Measurements from ENCODE around the gene GNPDA1.

GNPDA1 gene

DNA sequence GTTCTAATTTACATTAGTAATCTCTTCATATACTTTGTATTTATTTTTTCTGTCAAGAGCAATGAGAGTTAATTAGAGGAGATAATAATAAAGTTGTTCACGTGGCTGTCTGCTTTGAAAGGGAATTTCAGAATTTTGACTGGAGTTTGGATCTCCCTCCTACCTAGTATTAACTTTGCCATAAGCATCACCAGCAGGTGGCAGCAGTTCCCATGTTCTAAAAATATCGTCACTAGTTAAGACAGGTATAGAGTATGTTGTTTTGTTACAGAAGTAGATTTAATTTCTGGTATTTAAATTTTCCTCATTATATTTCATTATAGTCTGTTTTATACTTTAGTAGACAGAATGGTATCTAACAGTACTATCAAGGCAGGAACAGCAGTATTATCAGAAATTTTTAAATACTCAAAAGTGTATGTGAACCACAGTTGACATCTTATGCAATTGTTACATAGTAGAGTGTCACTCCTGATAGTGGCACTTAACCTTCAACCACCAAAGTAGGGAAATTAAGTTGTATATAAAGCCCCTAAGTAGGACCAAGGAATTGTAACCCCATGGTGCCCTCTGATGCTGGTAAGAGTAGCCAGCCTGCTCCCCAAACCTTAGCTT is 20.4 kb downstream of the GNPDA1 start:
- DNase-seq (ENCODE audit: low spot score) = peak; percentile 74

DNA sequence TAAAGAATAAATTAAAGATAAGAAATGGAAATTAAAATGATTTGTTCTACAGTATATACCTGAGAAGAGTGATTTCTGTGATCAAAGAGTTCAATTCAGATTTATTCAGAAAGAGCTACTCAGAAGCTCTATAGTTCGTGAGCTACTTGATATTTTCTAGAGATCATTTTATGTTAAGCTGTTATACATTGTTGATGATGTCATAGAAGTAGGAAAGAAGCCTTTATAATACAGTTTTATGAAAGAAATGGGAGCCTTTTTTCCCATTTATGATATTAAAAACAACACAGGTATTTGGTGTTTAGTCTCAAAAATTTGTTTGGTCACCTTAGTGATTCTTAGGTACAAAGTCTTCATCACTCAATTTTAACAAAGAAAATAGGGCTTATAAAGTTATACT is 23.1 kb downstream of the GNPDA1 start:
- DNase-seq (ENCODE audit: low spot score) = no peak

- no peak for DNase-seq (ENCODE audit: low spot score)
Observed at GRCh38 chr5:141986072-141986471, 26.8 kb downstream of the GNPDA1 start.

- no peak for DNase-seq (ENCODE audit: low spot score)
Observed at GRCh38 chr5:141982626-141983025, 30.2 kb downstream of the GNPDA1 start.

- no peak for DNase-seq (ENCODE audit: low spot score)
Observed at GRCh38 chr5:141978389-141978788, 34.4 kb downstream of the GNPDA1 start.

DNA sequence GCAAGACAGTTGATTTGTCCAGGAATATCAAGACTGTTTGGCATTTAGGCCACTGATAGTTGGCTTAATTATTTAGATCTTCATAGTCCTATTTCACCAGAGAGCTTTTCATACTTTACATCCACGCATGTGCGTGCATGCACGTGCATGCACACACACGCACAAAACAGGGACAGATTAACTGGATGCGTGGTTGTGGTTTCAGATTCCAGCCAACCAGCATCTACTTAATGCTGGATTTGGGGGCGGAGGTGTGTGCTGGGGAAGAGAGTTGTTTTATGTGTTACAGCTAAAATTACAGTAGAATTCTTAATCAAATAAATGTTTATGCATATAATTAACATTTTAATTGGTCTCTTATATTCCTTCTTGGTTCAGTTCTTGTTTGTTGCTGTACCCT is 36.7 kb downstream of the GNPDA1 start:
- no peak for DNase-seq (ENCODE audit: low spot score)

- DNase-seq (ENCODE audit: low spot score) = no peak
Observed at GRCh38 chr5:141973871-141974595, 38.8 kb downstream of the GNPDA1 start.

DNA sequence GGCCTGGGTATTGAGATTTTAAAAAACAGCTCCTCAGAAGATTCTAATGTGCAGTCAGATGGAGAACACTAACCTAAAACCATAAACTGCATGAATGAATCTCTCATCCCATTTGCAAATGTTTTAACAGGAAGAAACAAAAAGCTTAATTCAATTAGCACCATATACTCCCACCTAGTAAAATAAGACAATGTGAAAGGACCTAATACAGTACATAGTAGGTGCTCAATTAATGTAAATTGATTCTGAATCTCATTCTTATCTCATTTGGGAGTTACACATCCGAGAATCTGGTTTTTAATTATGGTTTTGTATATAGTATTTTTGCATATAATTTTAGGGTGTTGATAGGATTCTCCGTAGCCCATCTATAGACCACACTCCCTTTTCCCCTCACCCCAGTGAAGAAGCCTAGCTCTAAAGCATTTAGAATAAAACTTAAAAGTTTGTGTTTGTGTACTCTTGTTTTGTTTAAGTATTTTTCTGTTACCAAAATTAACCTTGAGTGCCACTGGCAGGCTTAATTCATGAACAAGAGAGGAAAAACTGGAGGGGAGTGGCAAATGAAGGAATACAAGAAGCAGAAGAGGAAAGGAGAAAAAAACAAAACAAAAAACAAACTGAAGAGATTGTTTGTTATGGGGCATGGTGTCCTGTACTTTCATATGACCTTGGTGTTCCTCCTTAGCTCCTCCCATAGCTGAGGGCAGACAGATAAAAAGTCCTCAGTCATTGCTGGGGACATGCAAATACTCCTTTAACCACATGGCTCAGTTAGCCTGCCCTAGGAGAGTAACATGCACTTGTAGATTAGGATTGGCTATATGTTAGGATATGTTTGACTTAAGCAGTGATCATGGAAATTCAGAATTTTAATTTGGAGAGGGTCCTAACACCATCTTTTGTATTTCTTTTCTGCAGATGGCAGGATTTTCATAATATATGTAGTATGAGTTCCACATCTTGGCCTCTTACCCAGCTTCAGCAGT is 42.8 kb downstream of the GNPDA1 start:
- DNase-seq (ENCODE audit: low spot score) = no peak

DNA sequence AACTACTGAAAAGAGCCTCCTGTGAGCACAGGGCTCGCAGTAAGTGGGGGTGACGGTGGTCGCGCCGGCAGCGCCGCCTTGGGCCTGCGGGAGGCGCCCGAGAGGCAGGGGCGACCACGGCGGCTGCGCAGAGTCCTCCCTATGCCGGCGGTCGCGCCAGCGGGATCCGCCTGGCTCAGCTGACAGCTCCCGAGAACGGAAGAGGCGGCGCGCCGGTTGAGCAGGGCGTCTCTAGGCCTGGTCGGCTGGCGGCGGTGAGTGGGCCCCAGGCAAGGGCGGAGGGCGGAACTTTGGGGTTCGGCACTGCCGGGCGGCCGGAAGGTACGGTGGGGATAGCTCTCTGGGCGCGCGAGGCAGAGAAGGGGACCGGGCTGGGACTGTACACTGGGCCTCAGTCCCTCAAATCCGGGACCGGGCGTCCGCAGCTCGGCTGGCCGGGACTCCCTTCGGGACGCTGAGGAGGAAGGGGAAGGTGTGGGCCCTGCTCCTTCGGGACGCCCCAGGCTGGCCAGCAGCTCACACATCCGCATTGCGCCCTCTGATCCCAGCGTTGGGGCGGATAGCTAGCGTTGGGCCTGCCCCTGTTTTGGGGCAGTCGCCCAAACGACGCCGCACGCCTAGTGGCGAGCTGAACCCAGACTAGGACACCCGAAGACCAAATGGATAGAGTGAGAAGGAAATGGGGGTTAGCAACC is 43.8 kb downstream of the GNPDA1 start, which contains the start of gene RNF14:
RNF14 (plus strand) TSS at position 192 of the 695 bp plus-strand sequence. CDS start 4,484 bp downstream, outside the sequence.
- DNase-seq (ENCODE audit: low spot score) = peak; percentile 95

DNA sequence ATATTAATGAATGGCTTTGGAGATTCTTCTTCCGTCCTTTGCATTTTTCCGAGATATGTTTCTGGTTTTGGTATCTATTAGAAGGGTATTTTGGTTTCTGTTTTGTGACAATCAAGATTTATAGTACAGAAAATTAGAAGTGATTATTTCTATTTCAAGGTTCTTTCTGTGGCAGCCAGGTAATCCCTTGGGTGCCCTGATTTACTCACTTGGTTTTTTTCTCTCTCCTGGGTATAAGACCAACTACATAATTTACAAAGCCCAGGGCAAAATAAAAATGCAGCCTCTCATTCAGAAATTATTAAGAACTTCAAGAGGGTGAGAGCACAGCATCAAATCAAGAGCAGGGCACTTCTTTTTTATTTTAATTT is 45.9 kb downstream of the GNPDA1 start:
- DNase-seq (ENCODE audit: low spot score) = no peak

DNA sequence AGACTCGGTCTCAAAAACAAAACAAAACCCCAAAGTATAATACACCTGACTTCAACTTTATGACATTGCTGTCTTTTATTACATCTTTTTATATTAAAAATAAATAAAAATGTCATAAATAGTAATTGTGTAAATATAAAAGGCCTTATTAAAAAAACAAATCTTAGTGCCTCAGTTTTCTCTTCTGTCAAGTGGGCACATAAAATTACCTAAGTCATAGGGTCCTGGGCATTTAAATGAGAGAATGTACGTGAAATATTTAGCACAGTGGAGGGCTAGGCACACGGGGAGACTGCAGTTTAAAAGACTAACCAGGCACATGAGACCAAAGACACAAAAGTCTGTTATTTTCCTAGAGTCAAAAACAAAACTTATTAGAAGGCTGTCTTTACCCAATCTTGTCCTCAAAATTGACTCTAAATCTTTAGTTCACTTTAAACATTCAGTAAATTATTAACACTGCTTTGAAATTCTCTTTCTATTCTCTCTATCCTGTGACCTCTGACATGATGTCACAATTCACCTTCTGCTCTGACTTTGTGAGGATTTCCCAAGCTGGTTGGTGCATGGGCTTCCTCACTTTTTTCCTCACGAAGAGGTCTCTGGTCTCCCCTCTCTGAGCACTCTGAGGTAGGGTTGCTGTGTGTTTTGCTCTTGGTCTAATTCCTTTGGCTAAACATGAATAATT is 46.4 kb downstream of the GNPDA1 start:
- no peak for DNase-seq (ENCODE audit: low spot score)

DNA sequence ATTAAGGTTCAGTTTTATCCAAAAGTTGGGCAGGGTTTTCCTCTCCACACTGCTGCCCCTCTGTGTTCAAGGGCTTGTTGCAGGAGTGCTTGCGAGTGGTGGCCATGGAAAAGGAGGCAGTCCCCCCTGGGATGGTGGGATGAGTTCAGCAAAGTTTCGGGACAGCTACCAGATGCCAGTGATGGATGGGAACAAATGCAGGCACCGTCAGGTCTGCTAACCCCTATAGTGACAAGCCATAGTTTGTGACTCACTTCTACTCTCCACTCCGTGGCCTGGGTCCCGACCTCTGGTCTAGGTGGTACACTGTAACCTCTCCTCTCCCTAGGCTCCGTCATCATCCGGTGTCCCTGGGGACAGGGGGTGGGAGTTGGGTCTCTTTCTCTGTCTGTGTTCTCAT is 47.8 kb downstream of the GNPDA1 start:
- DNase-seq (ENCODE audit: low spot score) = no peak

DNA sequence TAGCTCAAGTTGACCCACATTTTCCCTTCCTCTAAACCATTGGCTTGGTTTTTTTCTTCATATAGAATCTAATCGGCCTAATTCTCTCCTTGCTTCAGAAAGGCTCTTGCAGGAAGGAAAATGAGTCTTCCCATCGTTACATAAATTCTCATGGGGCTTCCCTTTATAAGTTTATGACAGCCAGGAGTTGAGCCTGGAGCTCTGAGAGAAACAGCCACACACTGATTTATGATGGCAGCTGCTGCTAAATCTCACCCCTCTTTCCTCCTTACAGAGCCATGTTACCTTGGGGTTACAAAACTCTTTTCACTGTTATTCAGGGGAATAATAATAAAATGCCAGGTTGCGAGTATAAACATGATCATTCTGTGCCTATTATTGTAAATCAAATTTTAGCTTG is 49.1 kb downstream of the GNPDA1 start:
- DNase-seq (ENCODE audit: low spot score) = no peak

GRCh38 chr5:141961466-141961865 is 51.4 kb downstream of the GNPDA1 start:
- no peak for DNase-seq (ENCODE audit: low spot score)

- DNase-seq (ENCODE audit: low spot score) = peak; percentile 93
Observed at GRCh38 chr5:141960449-141961323, 52.1 kb downstream of the GNPDA1 start.

GRCh38 chr5:141960018-141960417 is 52.8 kb downstream of the GNPDA1 start:
- peak; percentile 18 for DNase-seq (ENCODE audit: low spot score)

DNA sequence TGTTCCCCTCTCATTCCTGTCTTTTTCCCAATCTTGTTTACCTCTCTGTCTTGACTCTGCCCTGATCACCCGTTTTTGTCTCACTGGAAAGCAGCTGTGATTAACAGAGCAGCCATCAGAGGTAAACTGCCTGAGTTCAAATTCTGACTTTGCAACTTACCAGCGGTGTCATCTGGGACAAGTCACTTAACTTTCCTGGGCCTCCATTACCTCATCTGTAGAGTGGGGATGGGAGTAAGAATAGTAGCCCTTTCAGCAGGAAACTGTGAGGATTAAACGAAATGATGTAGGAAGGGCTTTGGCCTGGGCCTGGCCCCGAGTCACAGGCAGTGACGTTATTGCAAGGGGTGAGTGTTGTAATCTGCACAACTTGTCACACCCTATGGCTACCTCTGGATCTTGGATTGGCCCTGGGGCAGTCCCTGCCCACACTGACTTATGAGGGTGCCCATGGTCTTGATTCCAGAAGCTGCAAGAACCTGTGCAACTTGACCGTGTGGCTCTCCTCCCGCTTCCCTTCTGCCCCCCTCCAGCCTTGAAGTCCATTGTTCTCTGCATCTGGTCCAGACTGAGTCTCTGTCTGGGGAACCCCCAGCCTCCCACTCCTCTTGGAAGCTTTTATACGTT is 54.2 kb downstream of the GNPDA1 start:
- no peak for DNase-seq (ENCODE audit: low spot score)

GRCh38 chr5:141958113-141958512 is 54.7 kb downstream of the GNPDA1 start, which contains the start of gene PCDH12:
Gene PCDH12, minus strand, starts transcription at chr5:141958202. Its CDS starts 351 bp downstream, at chr5:141957851.
- DNase-seq (ENCODE audit: low spot score) = no peak

- DNase-seq (ENCODE audit: low spot score) = no peak
Observed at GRCh38 chr5:141957367-141957996, 55.3 kb downstream of the GNPDA1 start.

Data from CD4-positive, alpha-beta T cell treated with Interleukin-6 at 100 ng/mL for 8 hours (primary cell).